AML-193 (cell line): ENCODE data around the gene RNF123.
"Not testable (repeated sequence)": the region's sequence is repeated elsewhere in the genome, so short reads cannot be mapped to it uniquely, and the experiment has no call there.

Experiments used
- DNase-seq, 2 experiments: peaks; one replicate each; lab custom pipeline; 2025; lab: John Stamatoyannopoulos, UW

The RNF123 gene

DNA sequence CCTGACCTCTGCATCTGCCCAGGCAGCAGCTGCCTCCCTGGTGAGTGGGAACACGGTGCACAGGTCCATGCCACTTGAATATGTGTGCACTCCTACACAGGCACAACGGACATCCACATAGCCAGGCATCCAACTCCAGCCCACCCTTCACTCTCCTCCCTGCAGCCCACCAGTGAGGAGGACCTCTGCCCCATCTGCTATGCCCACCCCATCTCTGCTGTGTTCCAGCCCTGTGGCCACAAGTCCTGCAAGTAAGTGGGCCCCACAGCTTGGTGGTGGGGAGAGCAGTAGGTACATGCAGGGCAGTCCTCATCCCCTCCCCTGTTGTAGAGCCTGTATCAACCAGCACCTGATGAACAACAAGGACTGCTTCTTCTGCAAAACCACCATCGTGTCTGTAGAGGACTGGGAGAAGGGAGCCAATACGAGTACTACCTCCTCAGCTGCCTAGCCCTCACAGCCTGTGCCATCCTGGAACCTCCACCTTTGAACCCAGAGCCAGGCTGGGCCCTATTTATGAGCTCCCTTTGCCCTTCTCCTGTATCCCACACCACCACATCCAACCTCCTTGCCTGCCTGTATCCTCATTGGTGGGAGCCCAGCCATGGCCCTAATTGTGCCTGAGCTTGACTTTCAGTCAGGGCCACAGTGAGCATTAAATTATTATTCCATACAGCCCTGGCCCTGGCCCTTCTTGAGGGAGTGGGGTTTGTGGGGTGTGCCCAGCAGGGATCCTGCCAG is 31.7 kb downstream of the RNF123 start:
- no peak for DNase-seq

DNA sequence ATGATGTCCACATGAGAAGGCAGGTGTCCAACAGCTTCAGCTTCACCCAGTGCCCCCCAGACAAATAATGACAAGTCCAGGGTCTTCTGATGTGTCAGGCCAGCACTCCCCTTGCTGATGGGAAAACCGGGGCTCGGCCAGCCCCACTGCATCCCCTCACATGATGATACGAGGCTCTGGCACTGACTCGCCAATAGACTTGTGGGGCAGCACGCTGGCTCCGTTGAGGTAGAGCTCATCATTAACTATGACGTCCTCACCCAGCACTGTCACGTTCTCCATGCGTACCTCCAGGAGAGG is 32.2 kb downstream of the RNF123 start:
- DNase-seq = no peak

DNA sequence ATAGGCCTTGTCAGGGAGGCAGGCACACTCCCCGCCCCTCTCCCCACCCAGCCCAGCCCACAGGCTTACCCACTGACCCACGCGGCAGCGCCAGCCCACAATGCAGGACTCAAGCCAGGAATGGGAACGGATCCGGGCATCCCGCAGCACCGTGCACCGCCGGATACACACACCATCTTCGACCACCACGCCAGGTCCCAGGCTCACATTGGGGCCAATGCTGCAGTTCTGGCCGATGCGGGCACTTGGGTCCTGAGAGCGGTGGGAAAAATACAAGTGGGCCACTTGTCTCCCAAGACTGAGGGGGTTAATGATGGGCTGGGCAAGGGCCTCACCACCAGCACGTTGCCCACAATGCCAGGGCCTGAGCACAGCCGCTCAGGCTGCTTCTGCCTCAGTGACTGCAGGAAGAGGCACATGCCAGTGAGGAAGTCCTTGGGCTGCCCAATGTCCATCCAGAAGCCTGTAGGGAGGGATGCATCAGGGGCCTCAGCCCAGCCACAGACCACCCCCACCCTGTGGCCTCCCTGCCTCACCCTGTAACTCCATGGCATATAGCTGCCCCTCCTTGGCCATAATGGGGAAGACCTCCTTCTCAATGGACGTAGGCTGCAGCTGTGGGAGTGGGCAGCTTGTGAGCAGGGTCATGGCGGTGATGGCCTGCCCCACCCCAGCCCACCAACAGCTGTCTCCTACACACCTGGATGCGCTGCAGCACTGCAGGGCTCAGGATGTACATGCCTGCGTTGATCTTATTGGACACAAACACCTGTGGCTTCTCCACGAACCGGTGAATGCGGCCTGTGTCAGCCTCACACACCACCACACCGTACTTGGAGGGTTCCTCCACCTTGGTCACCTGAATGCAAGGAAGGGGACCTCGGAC is 32.8 kb downstream of the RNF123 start:
- no peak for DNase-seq

DNA sequence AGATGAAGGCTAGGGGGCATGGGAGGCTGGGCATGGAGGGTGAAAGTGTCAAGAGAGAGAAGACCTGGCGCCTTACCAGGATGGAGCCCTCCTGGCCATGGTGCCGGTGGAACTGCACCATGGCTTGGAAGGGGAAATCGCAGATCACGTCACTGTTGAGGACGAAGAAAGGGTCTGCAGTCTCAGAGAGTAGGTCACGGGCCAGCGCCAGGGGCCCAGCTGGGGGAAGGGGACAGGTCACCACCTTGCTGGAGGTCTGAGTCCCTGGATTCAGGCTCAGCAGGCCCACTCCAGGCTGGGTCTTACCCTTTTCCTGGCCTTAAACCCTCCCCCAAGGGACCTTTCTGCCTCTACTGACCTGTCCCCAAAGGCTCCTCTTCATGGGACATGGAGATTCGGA is 33.5 kb downstream of the RNF123 start:
- no peak for DNase-seq

DNA sequence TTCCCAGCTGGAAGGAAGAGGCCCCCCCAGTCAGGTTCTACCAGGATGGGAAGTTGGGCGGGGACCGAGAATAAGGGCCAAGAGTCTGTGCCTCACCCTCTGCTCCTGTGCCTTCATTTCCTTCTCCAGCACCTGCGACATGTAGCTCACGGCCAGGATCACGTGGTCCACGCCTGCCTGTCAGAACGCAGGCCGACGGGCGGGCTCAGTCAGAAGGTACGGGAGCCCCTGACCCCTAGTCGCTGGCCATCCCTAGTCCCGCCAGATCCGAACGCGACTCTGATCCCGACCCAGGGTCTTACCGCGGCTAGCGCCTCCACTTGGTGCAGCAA is 33.9 kb downstream of the RNF123 start:
- peak; percentile 36 to 54 for DNase-seq

DNA sequence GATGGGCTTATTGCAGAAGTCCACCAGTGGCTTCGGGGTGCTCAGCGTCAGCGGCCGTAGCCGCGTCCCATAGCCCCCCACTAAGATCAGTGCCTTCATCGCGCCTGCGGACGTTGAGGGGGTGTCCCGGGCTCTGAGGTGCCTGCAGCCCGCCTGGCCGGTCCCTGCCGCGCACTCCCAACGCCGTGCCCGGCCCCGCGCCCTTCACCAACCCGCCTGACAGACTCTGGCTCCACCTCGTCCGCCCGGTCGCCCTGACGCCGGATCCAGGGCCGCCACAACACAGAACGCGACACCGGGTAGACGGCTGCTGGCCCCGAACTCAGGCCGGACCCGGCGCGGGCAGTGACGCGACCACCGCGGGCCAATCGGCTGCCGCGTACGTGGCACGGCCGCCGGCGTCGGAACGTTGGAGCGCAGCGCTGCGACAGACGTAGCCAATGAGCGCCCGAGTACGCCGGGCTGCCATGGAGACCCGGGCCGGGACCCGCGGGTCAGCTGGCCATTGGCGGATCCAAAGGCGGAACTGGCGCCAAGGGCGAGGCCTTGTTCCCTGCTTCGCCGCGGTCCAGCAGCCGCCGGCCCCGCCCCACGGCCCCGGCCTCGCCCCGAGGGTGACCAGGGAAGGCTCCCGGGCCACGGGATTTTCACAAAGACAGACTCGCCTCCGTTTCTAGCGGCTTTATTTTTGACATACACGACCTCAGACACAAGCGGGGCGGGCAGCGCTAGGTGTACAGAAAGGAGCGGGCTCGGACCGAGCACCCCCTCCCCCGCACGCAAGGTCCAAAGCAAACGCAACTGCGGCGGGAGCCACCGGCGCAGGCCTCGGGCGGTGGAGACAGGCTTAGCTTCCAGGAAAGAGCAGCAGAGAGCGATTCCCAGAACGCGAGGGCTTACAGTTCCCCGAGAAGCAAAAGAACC is 34.5 kb downstream of the RNF123 start, which contains the start of gene GMPPB:
TSS of gene GMPPB (minus strand) at position 324 of the 924 bp plus-strand sequence. CDS start at position 99, 225 bp downstream.
- DNase-seq = peak; percentile 99

DNA sequence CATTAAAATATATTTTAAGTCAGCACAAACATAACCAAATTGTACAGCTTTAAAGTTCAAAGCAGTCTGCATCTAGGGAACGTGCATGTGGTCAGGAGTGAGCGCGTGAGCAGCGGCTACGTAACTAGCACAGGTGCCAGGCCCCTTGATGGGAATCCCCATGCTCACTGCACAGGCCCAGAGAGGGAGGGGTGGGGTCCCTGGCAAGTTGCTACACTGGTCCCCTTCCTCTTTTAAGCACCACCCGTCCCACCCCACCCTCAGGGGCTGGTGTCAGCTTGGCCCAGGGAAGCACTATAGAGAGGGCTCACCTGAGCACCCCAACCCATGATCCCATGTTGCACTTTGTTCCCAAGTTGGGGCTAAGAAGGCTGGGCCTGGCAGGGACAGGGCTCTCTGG is 35.2 kb downstream of the RNF123 start:
- no peak for DNase-seq

DNA sequence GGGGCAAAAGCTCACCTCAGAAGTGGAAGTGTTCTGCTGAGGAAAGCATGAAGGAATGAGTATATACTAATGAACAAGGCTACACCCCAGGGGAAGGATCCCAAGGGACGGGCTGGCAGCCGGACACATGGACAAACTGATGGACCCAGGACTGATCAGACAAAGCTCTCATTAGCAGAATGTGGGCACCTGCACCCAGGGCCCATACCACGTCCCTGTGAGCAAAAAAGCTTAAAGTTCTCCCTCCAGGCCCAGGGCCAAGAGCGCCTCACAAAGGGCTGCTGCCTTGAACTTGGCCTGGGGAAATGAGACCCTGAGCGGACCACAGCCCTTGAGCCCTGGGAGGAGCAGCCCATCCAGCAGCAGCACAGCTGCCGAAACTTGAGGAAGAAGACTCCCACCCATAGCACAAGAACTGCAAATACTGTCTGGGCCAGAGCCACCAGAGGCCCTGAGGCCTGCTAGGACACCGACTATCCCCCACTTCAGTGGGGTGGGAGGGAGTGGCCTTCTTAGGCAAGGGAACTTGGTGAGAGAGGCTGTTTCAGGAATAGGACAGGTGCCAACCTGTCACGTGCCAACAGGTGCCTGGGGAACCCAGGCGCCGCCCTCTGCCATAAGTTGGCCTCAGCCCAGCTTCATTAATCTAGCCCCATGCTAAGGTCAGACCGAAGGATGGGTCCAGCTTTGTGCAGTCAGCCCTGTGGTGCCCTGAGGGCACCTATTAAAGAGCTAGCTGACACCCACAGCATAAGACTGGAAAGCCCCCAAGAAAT is 36.7 kb downstream of the RNF123 start:
- DNase-seq = no peak

DNA sequence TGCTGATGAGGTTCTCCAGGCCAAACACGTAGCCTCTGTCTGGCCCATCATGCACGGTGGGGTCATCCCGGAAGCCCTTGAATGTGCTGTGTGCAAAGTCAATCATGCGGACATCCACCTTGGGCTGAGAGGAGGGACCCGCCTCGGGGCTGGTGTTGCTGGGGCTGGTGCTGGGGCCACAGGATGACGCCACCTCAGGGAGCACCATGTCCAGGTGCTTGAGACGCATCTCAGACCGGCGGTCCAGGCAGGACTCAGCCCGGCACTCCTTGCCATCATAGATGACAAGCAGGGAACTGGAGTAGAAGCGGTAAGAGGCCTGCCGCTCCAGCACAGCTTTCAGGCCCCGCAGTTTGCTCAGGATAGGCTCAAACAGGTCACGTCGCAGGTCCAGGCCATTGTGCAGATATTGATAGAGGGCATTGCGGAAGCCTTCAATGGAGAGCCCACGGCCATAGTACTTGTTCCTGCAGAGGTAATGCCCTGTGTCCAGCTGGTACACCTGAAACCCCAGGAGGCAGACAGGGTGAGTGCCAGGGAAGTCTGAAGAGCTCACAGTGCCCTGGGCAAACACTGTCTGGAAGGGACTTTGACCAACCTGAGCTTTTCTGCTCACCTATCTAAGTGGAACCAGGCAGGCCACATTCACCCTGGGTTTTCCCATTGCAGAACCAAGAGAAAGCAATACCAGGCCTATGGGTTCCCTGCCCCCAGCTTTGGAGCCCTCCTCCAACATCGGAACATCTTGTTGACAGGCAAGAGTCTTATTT is 38.0 kb downstream of the RNF123 start:
- no peak for DNase-seq

DNA sequence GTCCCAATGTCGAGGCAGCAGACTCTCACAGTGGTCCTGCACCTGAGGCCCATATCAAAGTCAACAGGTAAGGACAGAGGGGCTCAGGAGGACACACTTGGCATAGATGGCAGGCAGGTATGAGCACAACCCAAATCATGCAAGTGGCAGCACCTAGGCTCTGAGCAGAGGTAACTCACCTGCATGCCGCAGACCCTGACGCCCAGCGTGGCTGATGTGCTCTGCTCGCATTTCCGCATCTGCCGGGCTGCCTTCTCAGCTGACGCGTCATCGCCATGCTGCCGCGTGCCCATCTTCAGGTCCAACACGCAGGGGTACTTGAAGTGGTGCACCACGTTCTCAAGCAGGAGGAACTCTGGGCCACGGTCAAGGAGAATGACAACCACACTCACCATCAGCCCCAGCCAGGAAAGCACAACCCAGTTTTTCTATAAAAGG is 38.6 kb downstream of the RNF123 start:
- no peak for DNase-seq

DNA sequence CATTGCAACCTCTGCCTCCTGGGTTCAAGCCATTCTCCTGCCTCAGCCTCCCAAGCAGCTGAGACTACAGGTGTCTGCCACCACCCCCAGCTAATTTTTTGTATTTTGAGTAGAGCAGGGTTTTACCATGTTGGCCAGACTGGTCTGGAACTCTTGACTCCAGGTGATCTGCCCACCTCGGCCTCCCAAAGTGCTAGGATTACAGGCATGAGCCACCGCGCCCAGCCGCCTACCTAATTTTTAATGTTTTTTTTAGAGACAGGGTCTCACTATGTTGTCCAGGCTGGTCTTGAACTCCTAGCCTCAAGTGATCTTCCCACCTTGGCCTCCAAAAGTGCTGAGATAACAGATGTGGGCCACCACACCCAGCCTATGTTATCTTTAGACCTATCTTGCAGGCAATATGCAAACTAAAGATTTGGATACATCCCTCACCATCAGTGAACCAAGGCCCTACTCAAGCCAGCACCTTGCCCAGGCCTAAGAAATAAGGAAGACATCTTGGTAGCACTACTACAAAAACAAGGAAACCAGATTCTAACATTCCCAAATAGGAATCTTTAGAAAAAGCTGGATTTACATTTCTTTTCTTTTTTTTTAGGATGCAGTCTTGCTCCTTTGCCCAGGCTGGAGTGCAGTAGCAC is 40.7 kb downstream of the RNF123 start:
- no peak for DNase-seq

DNA sequence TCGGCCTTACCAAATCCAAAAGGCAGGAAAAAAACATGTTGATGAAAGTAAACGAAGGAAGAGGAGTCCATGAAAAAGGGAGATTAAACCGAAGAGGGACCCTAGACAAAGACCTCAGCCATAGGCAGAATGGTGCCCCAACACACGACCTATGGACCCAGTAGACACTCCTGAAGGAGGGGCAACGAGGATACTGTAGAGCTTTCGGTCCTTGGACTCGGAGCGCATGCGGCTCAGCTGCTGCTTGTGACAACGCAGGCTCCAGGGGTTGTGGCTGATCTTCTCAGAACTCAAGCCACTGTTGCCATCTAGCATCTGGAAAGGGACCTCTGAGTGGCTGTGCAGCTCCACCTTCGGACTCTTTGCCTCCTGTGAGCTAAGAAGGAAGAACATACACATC is 43.2 kb downstream of the RNF123 start:
- no peak for DNase-seq

DNA sequence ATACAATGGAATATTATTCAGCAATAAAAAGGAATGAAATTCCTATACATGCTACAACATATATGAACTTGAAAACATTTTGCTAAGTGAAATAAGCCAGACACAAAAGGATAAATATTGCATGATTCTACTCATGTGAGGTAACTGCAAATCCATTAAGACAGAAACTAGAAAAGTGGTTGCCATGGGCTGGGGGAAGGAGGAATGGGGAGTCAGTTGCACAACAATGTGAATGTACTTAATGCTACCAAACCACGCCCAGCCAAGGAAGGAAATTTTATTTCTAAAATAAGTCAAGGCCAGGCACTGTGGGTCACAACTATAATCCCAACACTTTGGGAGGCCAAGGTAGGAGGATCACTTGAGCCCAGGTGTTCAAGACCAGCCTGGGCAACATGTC is 44.2 kb downstream of the RNF123 start:
- peak in 1 of 2 experiments; percentile 11 for DNase-seq

DNA sequence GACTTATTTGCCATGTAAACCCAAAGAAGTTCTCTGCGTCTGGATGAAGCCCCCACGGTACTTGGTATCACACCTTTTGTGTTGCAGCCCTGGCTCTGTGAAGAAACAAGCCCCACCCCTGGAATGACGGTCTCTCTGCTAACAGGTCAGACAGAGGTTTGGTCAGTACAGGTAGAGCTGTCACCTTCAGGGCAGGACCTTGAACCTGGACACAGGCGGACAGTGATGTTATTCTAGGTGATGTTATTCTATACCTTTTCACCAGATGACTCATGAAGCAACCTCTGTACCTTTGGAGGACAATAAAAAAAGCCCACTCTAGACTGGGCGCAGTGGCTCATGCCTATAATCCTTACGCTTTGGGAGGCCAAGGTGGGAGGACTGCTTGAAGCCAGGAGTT is 45.4 kb downstream of the RNF123 start:
- no peak for DNase-seq

DNA sequence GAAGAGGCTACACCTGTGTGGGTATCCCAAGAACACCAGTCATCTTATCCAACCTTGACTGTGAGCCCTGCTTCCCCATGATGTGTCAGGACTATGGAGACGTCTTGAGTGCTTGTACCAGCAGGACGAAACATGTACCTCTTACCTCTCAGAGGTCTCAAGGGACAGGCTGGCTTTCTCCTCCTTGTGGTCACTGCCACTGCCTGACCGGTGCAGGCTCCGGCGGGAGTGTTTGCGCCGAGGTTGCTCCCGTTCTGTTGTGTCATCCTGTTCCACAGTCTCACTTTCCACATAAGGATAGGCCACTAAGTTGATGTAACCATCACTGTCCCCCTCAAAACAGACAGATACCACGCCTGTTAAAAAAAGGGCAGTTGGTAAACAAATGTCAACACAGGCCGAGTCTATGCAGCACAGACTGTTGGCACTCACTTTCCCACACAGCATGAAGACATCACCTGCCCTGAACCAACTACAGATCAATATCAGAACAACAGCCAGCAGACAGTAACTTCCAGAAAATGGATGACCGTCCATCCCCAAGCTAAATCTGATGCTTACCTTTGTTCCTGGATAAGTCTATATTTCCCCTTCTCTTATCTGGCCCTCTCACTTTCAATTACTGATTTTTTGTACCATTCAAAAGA is 48.8 kb downstream of the RNF123 start:
- DNase-seq = no peak

DNA sequence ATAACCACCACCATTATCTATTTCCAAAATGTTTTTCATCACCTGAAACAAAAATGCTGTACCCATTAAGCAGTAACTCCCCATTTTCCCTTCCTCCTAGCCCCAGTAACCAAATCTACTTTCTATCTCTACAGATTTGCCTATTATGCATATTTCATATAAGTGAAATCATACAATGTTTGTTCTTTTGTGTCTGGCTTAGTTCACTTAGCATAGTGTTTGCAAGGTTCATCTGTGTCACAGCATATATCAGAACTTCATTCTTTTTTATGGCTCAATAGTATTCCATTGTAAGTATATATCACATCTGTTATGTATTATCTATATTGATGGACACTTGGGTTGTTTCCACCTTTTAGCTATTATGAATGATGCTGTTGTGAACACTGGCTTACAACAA is 51.1 kb downstream of the RNF123 start:
- DNase-seq = no peak

DNA sequence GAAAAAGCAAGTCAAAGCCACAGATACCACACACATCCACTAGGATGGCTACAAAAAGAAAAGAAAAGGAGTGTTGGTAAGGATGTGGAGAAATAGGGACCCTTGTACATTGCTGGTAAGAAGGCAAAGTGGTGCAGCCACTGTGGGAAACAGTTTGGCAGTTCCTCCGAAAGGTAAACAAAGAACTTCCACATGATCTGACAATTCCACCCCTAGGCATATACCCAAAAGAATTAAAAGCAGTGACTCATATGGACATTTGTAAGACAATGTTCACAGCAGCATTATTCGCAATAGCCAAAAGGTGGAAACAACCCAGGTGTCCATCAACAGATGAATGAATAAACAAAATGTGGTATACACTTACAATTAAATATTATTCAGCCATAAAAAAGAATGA is 56.6 kb downstream of the RNF123 start:
- DNase-seq = no peak

DNA sequence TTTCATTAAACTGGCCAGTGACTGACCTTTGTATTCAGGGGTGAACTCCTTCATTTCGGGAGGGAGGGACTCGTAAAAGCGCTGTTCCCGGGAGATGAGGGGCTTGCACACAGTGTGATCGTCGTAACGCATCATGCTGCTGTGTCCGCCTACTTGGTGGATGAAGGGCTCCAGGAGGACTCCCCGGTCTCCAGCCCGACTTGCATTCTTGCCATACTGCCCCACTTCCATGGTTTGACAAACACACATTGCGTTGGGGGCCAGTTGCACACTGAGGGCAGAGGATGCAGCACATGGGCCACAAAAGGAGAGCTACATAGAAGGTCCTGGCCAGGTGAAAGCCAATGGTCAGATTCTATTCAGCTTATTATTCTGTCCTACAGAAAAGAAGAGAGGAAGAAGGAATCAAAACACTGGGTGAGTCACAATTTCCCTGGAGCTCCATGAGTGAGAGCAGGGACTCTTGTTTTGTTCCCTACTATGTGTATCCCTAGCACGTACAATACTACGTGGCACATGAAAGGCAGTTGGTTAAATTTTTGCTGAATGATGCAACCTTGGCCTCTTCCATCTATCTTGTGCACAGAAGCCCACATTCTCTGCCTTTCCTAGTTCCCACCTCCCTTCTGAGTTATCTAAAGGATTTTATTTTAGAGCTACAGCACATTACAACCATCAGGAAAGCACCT is 58.6 kb downstream of the RNF123 start:
- no peak for DNase-seq

DNA sequence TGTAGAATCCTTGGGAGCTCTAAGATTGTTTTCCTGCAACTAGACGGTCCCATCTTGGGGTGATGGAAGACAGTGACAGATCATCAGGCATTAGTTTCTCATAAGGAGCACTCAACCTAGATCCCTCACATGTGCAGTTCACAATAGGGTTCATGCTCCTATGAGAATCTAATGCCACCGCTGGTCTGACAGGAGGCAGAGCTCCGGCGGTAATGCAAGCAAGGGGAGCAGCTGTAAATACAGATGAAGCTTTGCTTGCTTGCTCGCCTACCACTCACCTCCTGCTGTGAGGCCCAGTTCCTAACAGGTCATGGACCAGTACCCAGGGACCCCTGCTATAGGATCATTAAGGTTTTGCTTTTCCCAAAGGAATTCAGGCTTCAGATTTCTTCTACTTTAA is 59.5 kb downstream of the RNF123 start:
- not testable (repeated sequence) for DNase-seq
